Measurements from ENCODE around the gene GALNT12.

Gene GALNT12

GRCh38 chr9:98767915-98768314 lies 39.6 kb upstream of the GALNT12 start:
- DNase-seq (ENCODE audit: low read depth): no peak
- no peak for TF ChIP-seq CTCF (IDR thresholded peaks at IDR 0.05; ENCODE audit: low read depth, low read length, missing control alignments)
- in situ Hi-C loops (cut with HindIII; ENCODE audit: low sequenced_read_pairs): no loop called here
- H3K4me3 ChIP-seq (ENCODE audit: low read depth, low read length): no peak overlapping the region

GRCh38 chr9:98768344-98768743 lies 39.1 kb upstream of the GALNT12 start:
- in situ Hi-C loops (cut with HindIII; ENCODE audit: low sequenced_read_pairs): no loop called here

GRCh38 chr9:98770717-98771116 lies 36.8 kb upstream of the GALNT12 start:
- in situ Hi-C loops (cut with HindIII; ENCODE audit: low sequenced_read_pairs): no loop called here
- DNase-seq (ENCODE audit: low read depth): no peak
- H3K4me3 ChIP-seq (ENCODE audit: low read depth, low read length): no peak overlapping the region
- no peak for TF ChIP-seq CTCF (IDR thresholded peaks at IDR 0.05; ENCODE audit: low read depth, low read length, missing control alignments)

More at GRCh38 chr9:98768344-98768743, 39.1 kb upstream of the GALNT12 start:
- no peak for DNase-seq (ENCODE audit: low read depth)
- no peak overlapping the region for H3K4me3 ChIP-seq (ENCODE audit: low read depth, low read length)
- no peak for TF ChIP-seq CTCF (IDR thresholded peaks at IDR 0.05; ENCODE audit: low read depth, low read length, missing control alignments)

- in situ Hi-C loops (cut with HindIII; ENCODE audit: low sequenced_read_pairs): no loop called here
- no peak overlapping the region for H3K4me3 ChIP-seq (ENCODE audit: low read depth, low read length)
- TF ChIP-seq CTCF (IDR thresholded peaks at IDR 0.05; ENCODE audit: low read depth, low read length, missing control alignments): no peak
- no peak for DNase-seq (ENCODE audit: low read depth)
These were observed 36.1 kb upstream of the GALNT12 start for GRCh38 chr9:98771209-98771874.

- in situ Hi-C loops (cut with HindIII; ENCODE audit: low sequenced_read_pairs): no loop called here
- no peak for DNase-seq (ENCODE audit: low read depth)
- TF ChIP-seq CTCF (IDR thresholded peaks at IDR 0.05; ENCODE audit: low read depth, low read length, missing control alignments): no peak
- H3K4me3 ChIP-seq (ENCODE audit: low read depth, low read length): no peak overlapping the region
These were observed 34.9 kb upstream of the GALNT12 start for GRCh38 chr9:98772364-98773155.

- H3K4me3 ChIP-seq (ENCODE audit: low read depth, low read length): no peak overlapping the region
- no peak for TF ChIP-seq CTCF (IDR thresholded peaks at IDR 0.05; ENCODE audit: low read depth, low read length, missing control alignments)
- DNase-seq (ENCODE audit: low read depth): no peak
- in situ Hi-C loops (cut with HindIII; ENCODE audit: low sequenced_read_pairs): no loop called here
These were observed 33.7 kb upstream of the GALNT12 start for GRCh38 chr9:98773721-98774120.
